AG08396 (cell line): ENCODE results near the gene UBAP2L.
A peak's percentile ranks its signal among the peaks of the same experiment; 100 is the strongest.
"Not testable (repeated sequence)": the region's sequence is repeated elsewhere in the genome, so short reads cannot be mapped to it uniquely, and the experiment has no call there.

Experiments
- DNase-seq: peaks from one replicate; pipeline ENCODE4 v3.0.0; 2012; ENCODE audit warnings: low spot score, mixed read lengths

UBAP2L gene

GRCh38 chr1:154198756-154199562 is 21.8 kb upstream of the UBAP2L start:
- peak; percentile 46 for DNase-seq

GRCh38 chr1:154199563-154199879 is 21.2 kb upstream of the UBAP2L start:
- DNase-seq: no peak

GRCh38 chr1:154205778-154206177 is 15.0 kb upstream of the UBAP2L start:
- DNase-seq: not testable (repeated sequence)

GRCh38 chr1:154206196-154206595 is 14.6 kb upstream of the UBAP2L start, which contains the start of gene CFAP141:
CFAP141 (minus strand) TSS chr1:154206333; CDS start chr1:154206307, 26 bp downstream.
- DNase-seq: peak; percentile 18

- no peak for DNase-seq
These were observed 13.5 kb upstream of the UBAP2L start for GRCh38 chr1:154207262-154207661.

GRCh38 chr1:154208677-154209388 is 11.9 kb upstream of the UBAP2L start:
- DNase-seq: no peak

GRCh38 chr1:154212083-154212482 is 8.7 kb upstream of the UBAP2L start:
- DNase-seq: no peak

- peak; percentile 36 for DNase-seq
These were observed 7.5 kb upstream of the UBAP2L start for GRCh38 chr1:154213274-154213673.

- DNase-seq: no peak
These were observed 2.2 kb upstream of the UBAP2L start for GRCh38 chr1:154218545-154218944.

GRCh38 chr1:154219541-154219940 is 1.2 kb upstream of the UBAP2L start:
- DNase-seq: no peak

GRCh38 chr1:154220970-154221277 is 169 bp downstream of the UBAP2L start:
- no peak for DNase-seq

GRCh38 chr1:154221278-154222001 is 685 bp downstream of the UBAP2L start:
- DNase-seq: peak; percentile 37

GRCh38 chr1:154222518-154222917 is 1.8 kb downstream of the UBAP2L start:
- DNase-seq: no peak

- no peak for DNase-seq
These were observed 2.2 kb downstream of the UBAP2L start for GRCh38 chr1:154222918-154223317.

GRCh38 chr1:154223621-154224020 is 2.9 kb downstream of the UBAP2L start:
- DNase-seq: no peak

- no peak for DNase-seq
These were observed 4.6 kb downstream of the UBAP2L start for GRCh38 chr1:154225370-154225769.

GRCh38 chr1:154231112-154231511 is 10.4 kb downstream of the UBAP2L start:
- not testable (repeated sequence) for DNase-seq

GRCh38 chr1:154233127-154233526 is 12.4 kb downstream of the UBAP2L start:
- not testable (repeated sequence) for DNase-seq

GRCh38 chr1:154236855-154237254 is 16.1 kb downstream of the UBAP2L start:
- no peak for DNase-seq

- DNase-seq: no peak
These were observed 16.7 kb downstream of the UBAP2L start for GRCh38 chr1:154237435-154237834.

GRCh38 chr1:154237880-154238506 is 17.2 kb downstream of the UBAP2L start:
- DNase-seq: no peak

- no peak for DNase-seq
These were observed 18.7 kb downstream of the UBAP2L start for GRCh38 chr1:154239491-154239890.
